NB4 (cell line): ENCODE data around the gene EFNA4.

Experiments
- CTCF ChIP-seq: IDR thresholded peaks from one replicate; pipeline ENCODE4 v1.5.1; 2012; ENCODE audit warnings: low read depth, low read length
- MAX ChIP-seq: IDR thresholded peaks from 2 replicates; pipeline ENCODE4 v1.6.1; 2011; ENCODE audit warnings: low read depth, low read length

GRCh38 chr1:155094622-155094948 is 31.0 kb downstream of the EFNA4 start:
- TF ChIP-seq MAX (no peak), CTCF (no peak)
